SK-MEL-5 (cell line): ENCODE data around the gene NUCKS1. TPM values are rescaled to one million over a fixed set of nuclear protein-coding genes. Genes with fewer than 3 reads are reported as not detected.

ENCODE experiments used
- DNase-seq: peaks from one replicate; pipeline ENCODE4 v3.0.0-alpha.2; 2016; ENCODE audit warnings: low read depth, low spot score
- in situ Hi-C: cut with HindIII; loops from 2 replicates; pipeline ENCODE4 v1.10.0; 2016; ENCODE audit warnings: low sequenced_read_pairs, high pct_unique_total_duplicates, low pct_unique_long_range_greater_than_20kb
- total RNA-seq: library from RNA; depleted of rRNA; stranded (reverse); fragments of >200 nt; shearing (Covaris generic); gene quantifications from 2 replicates; pipeline ENCODE4 v1.2.3, GENCODE V29; 2014

NUCKS1 gene
- total RNA-seq, 1 experiment from 2014 or later = 63.2 TPM

DNA sequence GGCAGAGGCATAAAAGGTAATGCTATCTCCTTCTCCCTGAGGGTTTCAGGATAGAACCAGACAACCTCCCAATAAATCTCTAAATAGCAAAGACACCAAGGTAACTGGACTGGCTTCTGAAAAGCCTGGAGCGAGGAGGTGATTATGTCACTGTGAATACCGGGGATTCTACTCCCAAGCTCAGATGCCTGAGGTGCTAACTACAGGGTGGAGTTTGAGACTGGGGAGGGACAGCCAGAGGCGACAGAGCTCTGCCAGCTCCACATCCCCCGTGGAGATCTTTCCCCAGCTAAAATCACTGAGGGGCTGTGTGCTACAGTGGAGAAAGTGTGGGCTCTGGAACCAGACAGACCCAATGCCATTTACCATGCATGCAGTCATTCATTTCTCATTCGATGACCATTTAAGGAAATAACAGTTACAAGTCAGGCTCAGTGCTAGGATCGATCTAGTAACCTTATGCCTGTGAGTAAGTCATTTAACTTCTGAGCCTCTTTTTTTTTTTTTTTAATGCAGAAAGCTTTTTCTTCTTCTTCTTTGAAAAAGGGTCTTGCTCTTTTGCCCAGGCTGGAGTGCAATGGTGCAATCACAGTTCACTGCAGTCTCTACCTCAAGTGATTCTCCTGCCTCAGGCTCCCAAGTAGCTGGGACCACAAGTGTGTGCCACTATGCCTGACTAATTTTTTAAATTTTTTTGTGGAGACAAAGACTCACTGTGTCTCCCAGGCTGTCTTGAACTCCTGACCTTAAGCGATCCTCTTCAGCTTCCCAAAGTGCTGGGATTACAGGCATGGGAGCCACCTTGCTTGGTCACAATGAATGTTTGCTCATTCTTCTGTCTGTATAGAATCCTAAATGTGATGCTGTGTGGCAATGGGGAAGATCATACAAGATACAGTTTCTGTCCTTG lies 61.6 kb downstream of the NUCKS1 start:
- in situ Hi-C loops = no loop called here
- peak; percentile 52 for DNase-seq

GRCh38 chr1:205687242-205687641 lies 62.7 kb downstream of the NUCKS1 start:
- in situ Hi-C loops = no loop called here
- DNase-seq = no peak

- in situ Hi-C loops = no loop called here
- no peak for DNase-seq
Observed at GRCh38 chr1:205681364-205681763, 68.6 kb downstream of the NUCKS1 start.

- in situ Hi-C loops = no loop called here
- DNase-seq = peak; percentile 40
Observed at GRCh38 chr1:205680073-205680851, 69.7 kb downstream of the NUCKS1 start, which contains the start of gene SLC45A3. SLC45A3 (minus strand) TSS chr1:205680509; CDS start chr1:205664656, 15,853 bp downstream.

DNA sequence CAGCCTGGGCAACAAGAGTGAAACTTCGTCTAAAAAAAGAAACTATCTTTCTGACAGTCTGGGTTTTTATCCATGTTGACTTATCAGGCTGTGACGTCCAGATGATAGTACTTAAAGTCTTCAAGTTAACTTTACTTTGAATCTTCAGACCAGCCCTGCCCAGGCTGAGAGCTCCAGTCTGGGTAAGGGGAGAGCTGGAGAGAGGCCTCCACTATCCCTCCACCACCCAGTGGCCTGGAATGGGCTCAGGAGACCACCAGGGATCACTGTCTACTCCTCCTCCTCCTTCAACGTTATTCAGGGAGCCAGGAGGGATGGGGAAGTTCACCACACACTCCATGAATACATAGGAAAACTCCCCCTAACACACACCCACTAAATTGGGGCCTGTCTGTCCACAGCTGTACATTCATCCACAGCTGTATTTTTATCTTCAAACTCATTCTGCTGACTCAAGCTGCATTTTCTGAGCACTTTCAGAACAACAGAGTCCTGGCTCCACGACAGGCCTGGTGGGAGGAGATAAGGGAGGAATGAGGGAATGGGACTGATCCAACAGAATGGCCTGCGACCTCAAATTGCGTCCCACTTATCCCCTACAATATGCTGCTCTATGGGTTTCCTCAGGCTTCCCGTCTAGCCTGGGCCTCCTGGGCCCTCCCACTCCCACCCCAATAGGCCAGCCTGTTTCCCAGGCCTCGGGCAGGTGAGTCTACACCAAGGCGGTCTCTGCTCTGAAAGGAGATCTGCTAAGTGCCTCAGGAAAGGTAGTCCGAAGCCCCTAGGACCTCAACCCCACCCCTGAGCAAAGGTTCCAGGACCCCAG lies 71.5 kb downstream of the NUCKS1 start:
- DNase-seq = no peak
- in situ Hi-C loops = no loop called here

- in situ Hi-C loops = no loop called here
- DNase-seq = peak; percentile 28
Observed at GRCh38 chr1:205677167-205677566, 72.8 kb downstream of the NUCKS1 start.

DNA sequence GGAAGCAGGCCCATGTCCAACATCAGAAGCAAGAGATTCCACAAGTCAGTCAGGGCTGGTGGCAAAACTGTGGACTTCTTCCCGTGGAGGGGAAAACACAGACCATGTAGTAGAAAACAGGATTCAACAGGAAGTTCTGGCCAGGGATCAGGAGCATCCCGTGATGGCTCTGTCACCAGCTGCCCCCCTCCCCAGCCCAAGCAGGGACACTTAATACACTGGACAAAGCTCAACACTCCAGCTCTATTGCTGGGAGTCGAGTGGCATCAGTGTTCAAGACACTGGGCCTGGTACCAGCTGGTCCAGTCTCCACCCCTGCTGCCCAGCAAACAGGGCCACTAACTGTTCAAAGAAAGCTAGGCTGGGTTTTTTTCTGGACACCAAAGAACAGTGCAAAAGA lies 73.4 kb downstream of the NUCKS1 start:
- in situ Hi-C loops = no loop called here
- DNase-seq = no peak

DNA sequence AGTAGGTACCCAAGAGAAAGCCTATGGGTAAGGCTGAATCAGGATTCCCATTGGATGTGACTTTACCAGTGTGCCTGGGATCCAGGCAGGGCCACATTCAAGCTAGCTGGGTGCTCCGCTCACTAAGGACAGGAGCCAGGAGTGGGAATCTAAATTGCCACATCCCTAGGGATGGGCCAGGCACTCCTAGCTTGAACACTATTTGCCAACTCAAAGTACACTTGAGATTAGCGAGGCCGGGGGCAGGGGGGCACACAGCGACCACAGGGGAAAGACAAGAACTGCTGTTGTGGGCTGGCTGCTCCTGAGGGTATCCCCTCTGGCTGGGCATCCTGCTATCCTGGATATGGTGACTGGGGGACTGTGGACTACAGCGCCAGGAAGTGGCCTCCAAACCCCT lies 74.0 kb downstream of the NUCKS1 start:
- in situ Hi-C loops = no loop called here
- DNase-seq = no peak

DNA sequence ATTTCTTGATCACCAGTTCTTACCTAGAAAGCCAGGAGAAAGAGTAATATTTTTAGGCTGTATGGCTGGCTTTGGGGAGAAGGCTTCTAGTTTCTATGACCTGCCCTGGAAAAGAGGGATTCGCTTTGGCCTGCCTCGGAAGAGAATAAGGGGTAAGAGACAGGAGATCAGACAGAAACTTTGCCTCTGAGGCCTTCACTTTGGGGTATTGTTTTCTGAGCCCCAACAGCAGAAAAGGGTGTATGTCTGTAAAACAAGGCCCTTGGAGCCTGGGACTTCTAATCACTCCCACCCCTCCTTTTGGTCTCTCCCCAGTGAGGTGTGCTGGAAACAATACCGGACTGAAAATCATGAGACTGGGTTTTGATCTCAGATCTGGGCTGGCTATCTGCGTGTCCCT lies 74.7 kb downstream of the NUCKS1 start:
- in situ Hi-C loops = no loop called here
- no peak for DNase-seq

- no peak for DNase-seq
- in situ Hi-C loops = no loop called here
Observed at GRCh38 chr1:205672970-205673369, 77.0 kb downstream of the NUCKS1 start.

GRCh38 chr1:205672395-205672889 lies 77.5 kb downstream of the NUCKS1 start:
- in situ Hi-C loops = no loop called here
- DNase-seq = no peak

DNA sequence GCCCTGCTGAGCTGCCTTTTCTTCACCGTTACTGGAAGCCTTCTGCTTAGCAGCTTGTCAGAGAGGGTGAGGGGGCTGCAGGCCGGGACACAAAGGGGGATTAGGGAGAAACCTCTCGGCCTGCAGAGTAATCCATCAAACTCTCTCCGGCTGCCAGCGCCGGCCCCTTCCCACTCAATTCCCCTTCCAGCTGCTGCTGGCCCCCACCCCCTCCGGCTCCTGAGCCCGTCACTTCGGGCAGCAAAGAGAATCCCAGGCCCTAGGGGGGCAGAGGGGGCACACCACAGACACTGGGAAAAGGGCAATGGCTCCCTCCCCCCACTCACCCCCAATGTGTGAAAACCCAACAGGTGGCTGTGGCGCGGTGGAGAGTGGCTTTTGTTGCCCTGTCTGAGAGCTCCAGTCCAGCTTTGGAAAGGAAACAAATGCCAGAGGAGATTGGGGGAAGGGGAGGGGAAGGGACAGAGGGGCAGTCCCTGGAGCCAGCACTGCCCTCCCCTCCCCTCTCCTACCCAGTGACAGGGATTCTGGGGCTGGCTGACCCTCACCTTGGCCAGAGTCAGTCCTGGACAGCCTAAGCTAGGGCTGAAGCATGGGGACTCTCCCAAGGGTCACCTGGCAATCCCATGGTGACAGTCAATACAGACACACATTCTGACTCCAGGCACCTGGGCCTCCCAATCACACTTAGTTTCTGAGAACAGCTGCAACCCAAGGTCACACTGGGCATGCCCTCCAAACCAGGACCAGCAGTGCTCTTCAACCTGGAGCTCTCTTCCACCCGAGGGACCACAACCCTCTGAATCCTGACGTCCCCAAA lies 79.2 kb downstream of the NUCKS1 start:
- no peak for DNase-seq
- in situ Hi-C loops = no loop called here

GRCh38 chr1:205670150-205670446 lies 79.9 kb downstream of the NUCKS1 start:
- in situ Hi-C loops = no loop called here
- DNase-seq = no peak

DNA sequence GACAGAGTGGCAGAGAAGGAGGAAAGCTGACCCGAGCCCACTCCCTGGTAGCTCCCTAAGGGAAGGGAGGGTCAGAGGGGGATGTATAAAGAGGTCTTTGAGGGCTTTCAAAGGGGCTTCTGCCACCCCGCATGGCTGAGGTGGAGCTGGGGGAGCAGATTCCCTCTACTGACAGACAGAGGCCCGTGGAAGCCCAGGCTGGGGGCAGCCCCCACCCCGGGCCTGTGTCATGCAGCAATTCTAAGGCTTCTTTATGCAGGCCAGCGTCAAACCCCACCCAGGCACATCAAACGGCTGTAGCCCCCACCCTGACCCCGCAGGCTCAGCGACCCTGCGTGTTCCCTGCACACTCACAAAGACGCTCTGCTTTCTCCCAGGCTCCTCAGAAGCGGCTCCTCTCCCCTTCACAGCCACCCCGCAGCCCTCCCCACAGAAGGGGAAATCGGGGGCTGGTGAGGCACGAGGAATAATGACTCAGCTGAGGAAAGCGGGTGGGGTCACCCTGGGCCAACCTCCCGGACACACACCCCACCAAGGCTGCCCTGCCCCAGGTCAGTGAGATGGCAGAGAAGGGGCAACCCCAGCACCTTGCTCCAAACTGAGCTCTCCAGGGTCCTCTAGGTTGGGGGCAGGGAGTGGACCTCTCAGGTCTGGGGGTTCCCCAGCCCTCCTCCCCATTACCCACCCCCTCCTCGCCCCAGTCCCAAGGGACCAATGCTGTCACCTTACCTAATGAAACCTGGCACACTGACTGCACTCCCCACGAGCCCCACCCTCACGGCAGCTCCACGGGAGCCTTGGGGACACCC lies 80.4 kb downstream of the NUCKS1 start:
- DNase-seq = no peak
- in situ Hi-C loops = no loop called here

GRCh38 chr1:205668951-205669340 lies 81.0 kb downstream of the NUCKS1 start:
- no peak for DNase-seq
- in situ Hi-C loops = no loop called here

DNA sequence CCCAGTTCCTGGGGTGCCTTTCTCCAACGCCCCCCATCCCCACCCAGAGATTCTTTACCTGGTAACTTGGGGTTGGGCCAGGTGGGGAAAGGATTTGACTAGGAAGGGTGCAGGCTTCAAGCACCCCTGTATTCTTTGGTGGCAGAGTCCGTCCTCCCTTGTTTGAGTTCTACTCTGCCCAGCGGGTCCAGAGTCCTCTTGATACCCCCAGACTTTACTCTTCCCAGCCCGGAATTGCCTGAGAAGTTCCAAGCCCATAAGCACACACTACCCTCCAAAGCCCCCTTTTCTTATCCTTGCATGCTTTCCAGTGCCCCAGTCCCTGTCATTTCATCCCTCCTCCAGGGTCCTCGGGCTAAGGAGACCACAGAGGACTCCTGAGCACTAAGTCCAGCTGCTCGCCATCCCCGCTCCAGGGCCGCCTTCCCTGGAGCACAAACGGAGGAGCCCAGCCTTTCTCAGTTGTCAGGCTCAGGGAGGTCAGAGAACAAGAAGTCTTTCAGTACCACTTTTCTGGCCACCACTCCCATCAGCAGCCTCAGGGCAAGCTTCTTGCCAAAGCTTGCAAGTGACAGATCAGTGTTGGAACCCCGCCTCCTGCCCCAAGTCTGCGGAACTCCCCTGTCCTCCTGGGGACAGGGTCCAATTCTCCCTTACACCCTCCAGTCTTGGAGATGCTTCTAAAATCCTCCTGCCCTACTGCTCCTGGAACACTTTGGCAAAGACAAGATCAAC lies 81.9 kb downstream of the NUCKS1 start:
- DNase-seq = peak; percentile 31

More for the DNA sequence above, 81.9 kb downstream of the NUCKS1 start:
- in situ Hi-C loops = no loop called here
